Stimulated activated CD4-positive, alpha-beta T cell treated with anti-CD3 and anti-CD28 coated beads, Interleukin-2, amount 100 ng/mL, for 48 hours (primary cell): ENCODE data around the gene DLGAP1.
"Not testable (repeated sequence)": the region's sequence is repeated elsewhere in the genome, so short reads cannot be mapped to it uniquely, and the experiment has no call there.

Experiments
- DNase-seq, 2 donors: peaks; one replicate each; pipeline ENCODE4 v3.0.0-alpha.2; 2020

The DLGAP1 gene

GRCh38 chr18:4384932-4385331 lies 70.2 kb downstream of the DLGAP1 start:
- no peak for DNase-seq

GRCh38 chr18:4374564-4374963 lies 80.5 kb downstream of the DLGAP1 start:
- no peak for DNase-seq

GRCh38 chr18:4369705-4370104 lies 85.4 kb downstream of the DLGAP1 start:
- DNase-seq, result no peak

DNA sequence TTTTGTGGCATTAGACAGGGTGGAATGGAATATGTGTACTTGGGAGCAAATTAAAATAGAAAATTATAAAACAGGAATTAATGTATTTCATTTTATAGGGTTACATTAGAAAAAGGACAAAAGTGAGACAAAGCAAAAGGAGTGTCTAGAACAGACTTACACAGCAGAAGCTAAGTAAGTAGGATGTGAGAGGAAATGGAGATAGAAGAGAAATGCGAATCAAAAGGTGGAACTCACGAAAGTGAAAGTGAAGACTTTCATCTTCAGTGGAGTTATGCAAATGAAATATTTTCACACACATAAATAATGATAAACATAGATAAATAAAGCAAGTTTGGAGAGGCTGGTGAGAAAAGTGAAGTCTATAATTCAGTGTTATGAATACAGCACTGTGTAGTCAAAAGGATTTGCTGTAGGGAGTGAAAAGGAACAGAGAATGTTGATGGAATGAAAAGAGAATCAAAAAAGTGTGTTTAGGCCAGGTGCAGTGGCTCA lies 94.8 kb downstream of the DLGAP1 start:
- DNase-seq, result no peak

DNA sequence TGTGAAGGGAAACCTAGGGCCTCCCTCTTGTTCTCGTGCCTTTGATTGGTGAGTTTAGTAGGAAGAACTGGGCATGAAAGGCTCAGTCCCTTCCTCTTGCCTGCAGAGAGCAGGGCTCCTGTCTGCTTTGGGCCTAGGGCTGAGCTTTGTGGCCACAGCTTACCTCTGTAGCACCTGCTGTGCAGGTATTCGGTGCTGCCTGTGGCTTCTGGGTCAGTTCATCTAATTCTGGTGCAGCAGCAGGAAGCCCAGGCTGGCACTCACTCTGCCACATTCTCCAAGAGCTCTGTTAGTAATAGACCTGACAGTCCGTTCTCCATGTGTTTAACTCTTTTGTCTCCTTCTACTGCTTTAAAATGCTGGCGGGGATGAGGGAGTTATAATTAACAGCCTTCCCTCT lies 96.5 kb downstream of the DLGAP1 start:
- DNase-seq, result no peak

DNA sequence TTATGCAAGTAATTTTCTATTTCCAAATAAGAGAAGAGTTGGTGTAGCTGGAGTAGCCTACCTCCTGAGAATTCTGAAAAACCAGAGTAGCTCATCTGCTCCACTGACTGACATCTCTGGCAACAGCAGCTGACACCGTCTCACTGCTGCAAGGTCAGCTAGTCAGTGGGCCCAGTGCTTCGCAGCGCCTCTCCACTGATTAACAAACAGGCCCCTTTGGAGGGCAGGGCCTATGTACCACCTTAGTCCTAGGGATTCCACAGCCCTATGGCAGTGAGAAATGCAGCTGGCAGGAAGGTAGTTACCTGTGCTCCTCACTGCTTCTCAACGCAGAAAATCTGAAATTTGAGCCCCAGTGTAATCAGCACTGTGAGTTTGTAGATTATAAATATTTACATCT lies 97.5 kb downstream of the DLGAP1 start:
- no peak for DNase-seq

- DNase-seq, result no peak
These were observed 98.2 kb downstream of the DLGAP1 start for GRCh38 chr18:4356929-4357328.

GRCh38 chr18:4353853-4354418 lies 101.2 kb downstream of the DLGAP1 start:
- no peak for DNase-seq

GRCh38 chr18:4352746-4353551 lies 102.2 kb downstream of the DLGAP1 start:
- DNase-seq, result no peak

DNA sequence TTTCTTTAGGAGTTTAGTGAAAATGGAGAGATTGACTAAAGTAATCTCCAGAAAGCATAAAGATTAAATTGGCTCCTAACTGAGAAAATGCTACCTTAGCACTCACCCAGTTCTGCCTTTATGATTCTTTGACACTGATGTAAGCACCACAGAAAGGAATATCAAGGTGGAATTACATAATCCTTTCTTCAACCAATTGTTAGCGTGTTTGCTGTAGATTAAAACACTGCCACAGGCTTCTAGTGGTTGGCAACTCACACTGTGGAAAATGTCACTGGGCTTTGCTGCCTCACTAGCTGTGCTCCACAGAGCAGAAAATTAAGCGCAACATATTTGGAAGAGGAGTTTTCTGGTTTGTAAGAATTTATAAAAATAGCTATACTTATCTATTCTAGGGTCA lies 104.1 kb downstream of the DLGAP1 start:
- no peak for DNase-seq

DNA sequence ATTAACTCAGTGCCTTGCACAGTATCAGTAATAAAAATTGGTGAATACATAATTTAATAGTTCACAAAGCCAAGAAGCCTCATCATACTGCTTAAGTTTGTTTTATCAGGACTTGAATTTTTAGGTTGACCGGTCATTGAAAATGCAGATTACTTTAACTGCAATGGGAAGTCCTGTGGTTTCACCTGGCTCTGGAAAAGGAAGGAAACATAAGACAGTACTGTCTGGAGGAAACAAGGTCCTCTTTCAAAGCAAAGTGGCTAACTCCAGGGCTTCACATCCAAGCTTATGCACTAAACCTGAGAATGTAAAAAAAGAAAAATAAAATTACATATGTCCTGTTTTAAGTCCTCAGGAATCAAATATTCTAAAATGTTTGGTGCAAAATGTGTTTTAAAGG lies 119.7 kb downstream of the DLGAP1 start:
- DNase-seq, result no peak

DNA sequence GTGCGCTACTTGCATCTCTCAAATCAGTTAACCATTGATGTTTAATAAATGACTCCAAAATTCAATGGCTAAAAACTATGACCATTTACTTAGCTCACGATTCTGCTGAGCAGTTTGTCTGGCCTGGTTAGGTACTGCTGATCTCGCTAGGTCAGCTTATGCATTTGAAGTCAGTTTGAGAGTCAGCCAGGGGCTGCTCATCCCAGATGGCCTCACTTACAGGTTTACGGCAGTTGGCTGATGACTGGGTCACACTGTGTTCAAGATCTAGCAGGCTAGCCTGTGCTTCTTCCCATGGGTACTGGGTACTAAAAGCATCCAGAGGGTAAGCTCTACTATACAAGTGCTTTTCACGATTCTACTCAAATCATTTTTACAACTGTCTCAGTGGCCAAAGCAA lies 122.1 kb downstream of the DLGAP1 start:
- no peak for DNase-seq

- DNase-seq, result no peak
These were observed 135.1 kb downstream of the DLGAP1 start for GRCh38 chr18:4319738-4320677.

- no peak for DNase-seq
These were observed 136.8 kb downstream of the DLGAP1 start for GRCh38 chr18:4318311-4318710.

DNA sequence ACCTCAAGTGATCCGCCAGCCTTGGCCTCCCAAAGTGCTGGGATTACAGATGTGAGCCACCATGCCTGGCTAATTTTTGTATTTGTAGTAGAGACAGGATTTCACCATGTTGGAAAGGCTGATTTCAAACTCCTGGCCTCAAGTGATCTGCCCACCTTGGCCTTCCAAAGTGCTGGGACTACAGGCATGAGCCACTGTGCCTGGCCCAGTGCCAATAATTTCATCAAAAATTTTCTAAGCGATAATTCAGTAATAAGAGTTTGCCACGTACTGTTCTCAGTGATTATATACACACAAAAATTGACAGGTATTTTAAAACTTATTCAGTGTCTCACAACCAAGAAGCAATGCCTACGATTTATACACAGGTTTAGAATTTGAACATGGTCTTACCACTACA lies 143.2 kb downstream of the DLGAP1 start:
- not testable (repeated sequence) for DNase-seq

DNA sequence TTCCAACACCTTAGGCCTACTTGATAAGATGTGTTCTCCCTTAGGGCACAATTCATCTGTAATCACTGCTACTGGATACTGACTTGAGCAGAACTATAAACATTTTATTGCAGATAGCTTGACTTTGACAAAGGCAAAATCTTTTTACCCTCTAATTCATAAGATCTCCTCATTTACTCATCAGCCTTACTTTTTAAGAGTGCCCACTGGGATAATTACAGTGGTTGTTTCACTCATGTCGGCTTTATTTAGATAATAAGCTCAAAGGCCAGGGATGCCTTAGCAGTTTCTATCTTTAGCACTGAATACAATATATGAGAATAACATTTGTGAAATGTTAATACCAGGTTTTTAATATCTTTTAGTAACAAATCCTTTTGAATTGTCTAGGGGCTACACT lies 144.0 kb downstream of the DLGAP1 start:
- no peak for DNase-seq

GRCh38 chr18:4309227-4309626 lies 145.9 kb downstream of the DLGAP1 start:
- no peak for DNase-seq

DNA sequence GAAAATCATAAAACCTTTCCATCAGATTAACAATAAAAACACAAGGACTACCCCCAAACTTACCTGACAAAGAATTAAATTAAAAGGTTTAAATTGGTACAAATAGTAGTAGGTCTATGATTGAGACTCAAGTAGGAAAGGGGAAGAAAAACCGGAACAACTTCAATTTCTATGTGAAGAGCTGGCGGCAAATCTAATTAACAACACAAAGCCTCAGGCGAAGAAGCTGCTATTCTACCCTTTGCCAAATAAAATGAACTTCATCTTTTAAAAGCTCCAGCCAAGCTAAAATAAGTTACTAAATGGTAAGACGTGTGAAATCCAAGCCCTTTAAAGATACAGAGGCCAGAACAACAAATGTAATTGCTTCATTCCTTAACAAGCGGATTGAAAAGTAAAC lies 146.5 kb downstream of the DLGAP1 start:
- no peak for DNase-seq

DNA sequence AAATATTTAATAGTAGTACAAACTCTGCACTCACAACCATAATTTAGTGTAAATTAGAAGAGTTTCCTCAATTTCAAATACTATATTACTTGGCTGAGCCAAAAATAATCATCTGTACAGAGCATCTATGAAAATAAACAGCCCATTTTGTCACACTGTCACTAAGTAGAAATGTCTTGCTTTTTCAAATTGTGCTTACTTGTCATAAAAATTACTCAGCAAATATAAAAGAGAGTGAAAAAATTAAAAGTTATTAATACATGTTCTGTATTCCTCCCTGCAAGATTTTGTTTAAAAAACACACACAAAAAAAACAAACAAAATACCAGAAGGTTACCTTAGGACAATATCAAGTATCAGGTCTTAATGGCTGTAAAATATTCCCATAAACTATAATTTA lies 155.7 kb downstream of the DLGAP1 start:
- no peak for DNase-seq

- DNase-seq, result no peak
These were observed 161.8 kb downstream of the DLGAP1 start for GRCh38 chr18:4293337-4293736.

DNA sequence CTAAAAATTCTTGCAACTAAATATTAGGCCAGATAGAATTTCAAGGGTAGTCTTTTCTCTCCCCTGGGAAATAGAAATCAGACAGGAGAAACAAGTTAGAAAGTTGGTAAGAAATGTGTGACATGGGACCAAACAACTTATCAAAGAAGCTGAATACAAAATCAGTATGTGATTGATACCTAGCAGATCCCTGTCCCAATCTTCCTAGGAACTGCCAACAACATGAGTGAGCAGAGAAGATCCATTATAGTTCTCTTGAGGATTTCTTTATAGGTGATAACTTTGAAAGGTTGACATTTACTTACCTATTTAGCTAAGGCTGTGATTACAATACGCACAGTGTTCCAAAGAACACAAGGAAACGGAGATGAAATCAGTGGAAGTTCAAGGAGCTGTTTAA lies 162.4 kb downstream of the DLGAP1 start:
- no peak for DNase-seq

DNA sequence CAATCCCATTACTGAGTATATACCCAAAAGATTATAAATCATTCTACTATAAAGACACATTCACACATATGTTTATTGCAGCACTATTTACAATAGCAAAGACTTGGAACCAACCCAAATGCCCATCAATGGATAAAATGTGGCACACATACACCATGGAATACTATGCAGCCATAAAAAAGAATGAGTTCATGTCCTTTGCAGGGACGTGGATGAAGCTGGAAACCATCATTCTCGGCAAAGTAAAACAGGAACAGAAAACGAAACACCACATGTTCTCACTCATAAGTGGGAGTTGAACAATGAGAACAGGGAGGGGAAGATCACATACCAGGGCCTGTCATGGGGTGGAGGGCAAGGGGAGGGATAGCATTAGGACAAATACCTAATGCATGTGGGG lies 167.8 kb downstream of the DLGAP1 start:
- not testable (repeated sequence) for DNase-seq

DNA sequence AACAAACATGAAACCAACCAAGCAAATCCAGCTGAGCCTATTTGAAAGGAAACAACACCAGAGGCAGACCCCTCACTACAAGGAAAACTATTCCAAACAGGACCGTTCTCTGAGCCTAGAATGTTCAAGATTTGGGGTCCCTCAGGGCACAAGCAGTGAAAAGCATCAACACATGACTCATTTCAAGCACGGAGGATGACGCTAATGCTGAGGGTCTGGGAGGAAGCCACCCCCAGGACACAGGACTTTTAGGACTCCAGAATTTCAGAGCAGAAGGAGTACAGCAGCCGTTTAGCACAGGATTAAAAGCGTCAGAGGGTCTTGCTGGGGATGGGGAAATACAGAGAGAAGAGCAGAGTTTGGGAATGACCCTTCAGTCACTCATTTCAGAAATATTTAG lies 168.9 kb downstream of the DLGAP1 start:
- no peak for DNase-seq

- no peak for DNase-seq
These were observed 169.6 kb downstream of the DLGAP1 start for GRCh38 chr18:4285525-4285924.
